A204.1 (cell line): ENCODE data around the gene MAGEA12.
"Not testable (repeated sequence)": the region's sequence is repeated elsewhere in the genome, so short reads cannot be mapped to it uniquely, and the experiment has no call there.

Experiments
- FAIRE-seq: peaks from 2 replicates; lab custom pipeline; 2012; peaks lifted over from hg19 to GRCh38; lab: Jason Lieb, UNC

The MAGEA12 gene, protein sequence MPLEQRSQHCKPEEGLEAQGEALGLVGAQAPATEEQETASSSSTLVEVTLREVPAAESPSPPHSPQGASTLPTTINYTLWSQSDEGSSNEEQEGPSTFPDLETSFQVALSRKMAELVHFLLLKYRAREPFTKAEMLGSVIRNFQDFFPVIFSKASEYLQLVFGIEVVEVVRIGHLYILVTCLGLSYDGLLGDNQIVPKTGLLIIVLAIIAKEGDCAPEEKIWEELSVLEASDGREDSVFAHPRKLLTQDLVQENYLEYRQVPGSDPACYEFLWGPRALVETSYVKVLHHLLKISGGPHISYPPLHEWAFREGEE

DNA sequence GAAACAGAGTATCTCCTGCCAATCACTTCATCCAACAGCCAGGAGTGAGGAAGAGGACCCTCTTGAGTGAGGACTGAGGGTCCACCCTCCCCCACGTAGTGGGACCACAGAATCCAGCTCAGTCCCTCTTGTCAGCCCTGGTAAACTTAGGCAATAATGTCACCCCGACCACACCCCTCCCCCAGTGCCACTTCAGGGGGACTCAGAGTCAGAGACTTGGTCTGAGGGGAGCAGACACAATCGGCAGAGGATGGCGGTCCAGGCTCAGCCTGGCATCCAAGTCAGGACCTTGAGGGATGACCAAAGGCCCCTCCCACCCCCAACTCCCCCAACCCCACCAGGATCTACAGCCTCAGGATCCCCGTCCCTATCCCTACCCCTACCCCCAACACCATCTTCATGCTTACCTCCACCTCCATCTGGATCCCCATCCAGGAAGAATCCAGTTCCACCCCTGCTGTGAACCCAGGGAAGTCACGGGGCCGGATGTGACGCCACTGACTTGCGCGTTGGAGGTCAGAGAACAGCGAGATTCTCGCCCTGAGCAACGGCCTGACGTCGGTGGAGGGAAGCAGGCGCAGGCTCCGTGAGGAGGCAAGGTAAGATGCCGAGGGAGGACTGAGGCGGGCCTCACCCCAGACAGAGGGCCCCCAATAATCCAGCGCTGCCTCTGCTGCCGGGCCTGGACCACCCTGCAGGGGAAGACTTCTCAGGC, at the start of gene MAGEA12, which contains the start of gene CSAG1:
Gene MAGEA12, plus strand, starts transcription at position 497 of the 715 bp plus-strand sequence. CDS start 2,405 bp downstream, outside the sequence.
Gene CSAG1, minus strand, starts transcription at position 461 of the 715 bp plus-strand sequence. CDS start 1,261 bp downstream, outside the sequence.
- no peak for FAIRE-seq

GRCh38 chrX:152697952-152698931, 35.3 kb upstream of the MAGEA12 start, which contains the start of gene MAGEA3:
MAGEA3 (plus strand) TSS chrX:152698794; CDS start chrX:152700833, 2,039 bp downstream.
- FAIRE-seq: not testable (repeated sequence)

GRCh38 chrX:152700390-152700789, 33.2 kb upstream of the MAGEA12 start:
- not testable (repeated sequence) for FAIRE-seq

- not testable (repeated sequence) for FAIRE-seq
These were observed 27.1 kb upstream of the MAGEA12 start for GRCh38 chrX:152706500-152706899.

GRCh38 chrX:152709173-152709572, 24.4 kb upstream of the MAGEA12 start, which contains the start of gene CSAG2:
CSAG2 (minus strand) TSS chrX:152709273; CDS start chrX:152709112, 161 bp downstream.
- not testable (repeated sequence) for FAIRE-seq

GRCh38 chrX:152713195-152713594, 20.4 kb upstream of the MAGEA12 start:
- not testable (repeated sequence) for FAIRE-seq

DNA sequence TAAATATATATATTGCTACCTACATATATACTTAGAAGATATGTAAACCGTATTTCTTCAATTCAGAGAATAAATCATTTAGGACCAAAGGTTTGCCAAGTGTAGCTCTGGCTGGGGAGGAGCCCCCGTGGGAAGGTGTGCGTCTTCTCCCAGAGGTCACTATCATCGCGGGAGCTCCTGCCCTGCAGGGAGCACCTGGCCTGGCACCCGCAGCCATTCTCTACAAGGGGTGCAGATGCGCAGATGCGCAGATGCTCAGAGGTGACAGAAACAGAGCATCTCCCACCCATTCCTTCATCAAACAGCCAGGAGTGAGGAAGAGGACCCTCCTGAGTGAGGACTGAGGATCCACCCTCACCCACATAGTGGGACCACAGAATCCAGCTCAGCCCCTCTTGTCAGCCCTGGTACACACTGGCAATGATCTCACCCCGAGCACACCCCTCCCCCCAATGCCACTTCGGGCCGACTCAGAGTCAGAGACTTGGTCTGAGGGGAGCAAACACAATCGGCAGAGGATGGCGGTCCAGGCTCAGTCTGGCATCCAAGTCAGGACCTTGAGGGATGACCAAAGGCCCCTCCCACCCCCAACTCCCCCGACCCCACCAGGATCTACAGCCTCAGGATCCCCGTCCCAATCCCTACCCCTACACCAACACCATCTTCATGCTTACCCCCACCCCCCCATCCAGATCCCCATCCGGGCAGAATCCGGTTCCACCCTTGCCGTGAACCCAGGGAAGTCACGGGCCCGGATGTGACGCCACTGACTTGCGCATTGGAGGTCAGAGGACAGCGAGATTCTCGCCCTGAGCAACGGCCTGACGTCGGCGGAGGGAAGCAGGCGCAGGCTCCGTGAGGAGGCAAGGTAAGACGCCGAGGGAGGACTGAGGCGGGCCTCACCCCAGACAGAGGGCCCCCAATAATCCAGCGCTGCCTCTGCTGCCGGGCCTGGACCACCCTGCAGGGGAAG, 19.5 kb upstream of the MAGEA12 start, which contains the start of gene MAGEA2B:
Gene MAGEA2B, plus strand, starts transcription at position 814 of the 973 bp plus-strand sequence. CDS start 2,479 bp downstream, outside the sequence.
- not testable (repeated sequence) for FAIRE-seq

DNA sequence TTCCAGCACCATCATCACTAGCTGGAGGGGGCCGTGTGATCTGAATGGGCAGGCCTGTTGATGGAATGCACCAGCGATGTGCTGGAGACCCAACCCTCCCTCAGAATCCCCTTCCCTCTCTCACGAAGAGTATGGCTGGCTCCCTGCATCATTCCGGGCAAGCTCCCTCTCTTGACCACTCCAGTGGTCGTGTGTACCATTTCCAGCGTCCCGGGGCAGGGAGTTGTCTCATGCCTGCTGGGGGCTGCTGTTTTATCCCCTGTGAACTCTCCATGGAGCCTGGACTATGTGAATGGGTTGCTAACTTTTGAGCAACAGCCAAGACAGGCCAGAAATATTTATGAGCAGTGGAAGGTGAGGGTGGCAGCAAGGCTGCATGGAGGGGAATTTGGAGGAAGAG, 8.1 kb upstream of the MAGEA12 start:
- no peak for FAIRE-seq

- FAIRE-seq: not testable (repeated sequence)
These were observed 744 bp downstream of the MAGEA12 start for GRCh38 chrX:152734143-152734858.

DNA sequence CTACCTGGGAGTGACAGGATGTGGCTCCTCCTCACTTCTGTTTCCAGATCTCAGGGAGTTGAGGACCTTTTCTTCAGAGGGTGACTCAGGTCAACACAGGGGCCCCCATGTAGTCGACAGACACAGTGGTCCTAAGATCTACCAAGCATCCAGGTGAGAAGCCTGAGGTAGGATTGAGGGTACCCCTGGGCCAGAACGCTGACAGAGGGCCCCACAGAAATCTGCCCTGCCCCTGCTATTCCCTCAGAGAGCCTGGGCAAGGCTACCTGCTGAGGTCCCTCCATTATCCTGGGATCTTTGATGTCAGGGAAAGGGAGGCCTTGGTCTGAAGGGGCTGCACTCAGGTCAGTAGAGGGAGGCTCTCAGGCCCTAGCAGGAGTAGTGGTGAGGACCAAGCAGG, 1.5 kb downstream of the MAGEA12 start:
- no peak for FAIRE-seq

- no peak for FAIRE-seq
These were observed 2.4 kb downstream of the MAGEA12 start for GRCh38 chrX:152735860-152736511.

- FAIRE-seq: not testable (repeated sequence)
These were observed 3.0 kb downstream of the MAGEA12 start for GRCh38 chrX:152736528-152736927.

DNA sequence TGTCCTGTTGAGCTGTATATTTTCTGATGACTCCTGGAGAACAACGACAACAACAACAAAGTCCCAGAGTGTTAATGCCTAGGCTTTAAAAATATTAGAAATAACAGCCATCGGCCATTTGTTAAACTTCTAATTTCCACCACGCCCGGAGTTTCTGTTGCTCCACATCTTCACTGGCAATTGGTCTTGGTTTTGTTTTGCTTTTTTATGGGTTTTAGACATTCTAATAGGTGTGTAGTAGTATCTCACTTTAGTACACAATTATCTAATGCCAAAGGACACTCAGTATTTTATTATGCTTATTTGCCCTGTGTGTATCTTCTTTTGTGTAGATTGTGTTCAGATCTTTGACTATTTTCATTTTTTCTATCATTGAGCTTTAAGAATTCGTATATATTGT, 5.0 kb downstream of the MAGEA12 start:
- FAIRE-seq: no peak

GRCh38 chrX:152753686-152754650, 20.4 kb downstream of the MAGEA12 start, which contains the start of gene MAGEA2:
MAGEA2 (minus strand) TSS chrX:152753842; CDS start chrX:152751363, 2,479 bp downstream.
- not testable (repeated sequence) for FAIRE-seq

- FAIRE-seq: not testable (repeated sequence)
These were observed 21.3 kb downstream of the MAGEA12 start for GRCh38 chrX:152754871-152755270.

DNA sequence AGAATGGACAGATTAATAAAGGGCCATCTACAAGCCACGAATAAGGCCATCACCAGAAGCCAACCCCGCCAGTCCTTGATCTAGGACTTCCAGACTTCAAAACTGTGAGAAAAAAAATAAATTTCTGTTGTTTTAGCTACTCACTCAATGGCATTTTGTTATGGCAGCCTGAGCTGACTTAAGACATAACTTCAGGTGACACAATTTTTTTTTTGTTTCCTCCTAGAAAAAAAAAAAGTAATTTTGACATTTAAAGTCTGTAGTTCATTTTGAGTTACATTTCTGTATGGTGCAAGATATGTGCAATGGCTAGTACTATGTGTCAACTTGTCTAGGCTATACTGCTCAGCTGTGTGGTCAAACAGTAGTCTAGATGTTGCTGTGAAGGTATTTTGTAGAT, 25.4 kb downstream of the MAGEA12 start, which contains the start of gene CSAG3:
Gene CSAG3, plus strand, starts transcription at position 301 of the 400 bp plus-strand sequence.
- FAIRE-seq: not testable (repeated sequence)

DNA sequence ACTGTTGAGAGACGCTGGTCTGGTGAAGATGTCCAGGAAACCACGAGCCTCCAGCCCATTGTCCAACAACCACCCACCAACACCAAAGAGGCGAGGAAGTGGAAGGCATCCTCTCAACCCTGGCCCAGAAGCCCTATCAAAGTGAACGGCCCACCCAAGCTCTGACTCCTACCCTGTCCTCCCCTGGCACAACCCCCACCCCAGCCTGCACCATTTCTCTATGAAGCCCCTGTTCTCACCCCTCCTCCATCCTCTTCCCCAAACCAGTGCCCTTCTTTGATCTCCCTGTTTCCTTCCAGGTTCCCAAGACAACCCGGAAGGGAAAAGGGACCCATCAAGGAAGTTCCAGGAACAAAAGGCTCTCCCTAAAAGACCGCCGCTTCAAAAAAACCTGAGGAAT, 26.0 kb downstream of the MAGEA12 start:
- FAIRE-seq: not testable (repeated sequence)

DNA sequence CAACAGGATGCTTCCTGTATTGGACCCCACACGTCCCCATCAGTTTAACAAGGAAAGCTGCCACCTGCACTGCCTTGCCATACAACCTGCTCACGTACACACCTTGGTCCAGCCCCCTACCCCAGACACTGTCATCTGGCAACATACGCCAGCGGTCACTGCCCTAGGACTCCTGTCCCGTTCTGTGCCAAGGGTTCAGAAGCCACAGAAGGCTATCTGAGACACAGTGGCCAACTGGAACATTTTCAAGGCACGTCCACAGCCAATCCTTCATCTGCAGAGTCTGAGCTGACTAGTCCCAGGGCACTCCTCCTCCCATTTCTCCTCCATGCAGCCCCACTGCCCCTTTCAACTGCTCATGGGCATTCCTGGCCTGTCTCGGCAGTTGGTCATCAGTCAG, 28.0 kb downstream of the MAGEA12 start:
- FAIRE-seq: not testable (repeated sequence)
